H1 (cell line): ENCODE data around the gene MBNL2.

ENCODE experiments used
- CBX8 ChIP-seq: fragments of 300-800, 300-1000 bp; sonication (generic); IDR thresholded peaks from 2 replicates; pipeline ENCODE4 v1.7.1; 2016; ENCODE audit warnings: low read depth, low read length, borderline replicate concordance
- CREB1 ChIP-seq: IDR thresholded peaks from 2 replicates; pipeline ENCODE4 v1.6.1; 2012; ENCODE audit warnings: inconsistent platforms
- CTCF ChIP-seq, 3 experiments: IDR thresholded peaks; 1 replicate in 2 of 3; 2 replicates in 1 of 3; pipeline versions ENCODE4 v1.5.1 to v1.6.1; 2011; ENCODE audit warnings: low read length in 3 of 3, mild to moderate bottlenecking in 3 of 3, inconsistent platforms in 2 of 3, low read depth in 1 of 3, moderate library complexity in 1 of 3; ENCODE audit not compliant: insufficient read depth in 1 of 3; ENCODE audit errors: control extremely low read depth in 1 of 3
- EZH2 ChIP-seq: fragments of 200-600 bp; sonication (generic); IDR thresholded peaks from 2 replicates; pipeline ENCODE4 v1.7.1; 2012; ENCODE audit warnings: low read depth, mild to moderate bottlenecking, moderate library complexity, low read length, inconsistent platforms; ENCODE audit not compliant: severe bottlenecking
- MAFK ChIP-seq: IDR thresholded peaks from 2 replicates; pipeline ENCODE4 v1.6.1; 2012; ENCODE audit warnings: low read depth, mild to moderate bottlenecking, improper control_type of control experiment, low read length
- POLR2A ChIP-seq, 2 experiments: IDR thresholded peaks; 1 replicate in 1 of 2; 2 replicates in 1 of 2; pipeline ENCODE4 v1.6.1; 2011; ENCODE audit warnings: low read depth in 2 of 2, low read length in 2 of 2, mild to moderate bottlenecking in 2 of 2; ENCODE audit errors: control extremely low read depth in 1 of 2
- POLR2AphosphoS5 ChIP-seq: IDR thresholded peaks from 2 replicates; pipeline ENCODE4 v1.6.1; 2011; ENCODE audit warnings: low read depth, low read length
- RAD21 ChIP-seq, 2 experiments: IDR thresholded peaks in 1 of 2; conservative IDR thresholded peaks in 1 of 2; 2 replicates each; pipeline ENCODE4 v1.6.1; 2011; ENCODE audit warnings: low read depth in 2 of 2, low read length in 2 of 2, improper control_type of control experiment in 1 of 2, inconsistent platforms in 1 of 2, mild to moderate bottlenecking in 1 of 2, moderate library complexity in 1 of 2
- SIRT6 ChIP-seq: IDR thresholded peaks from one replicate; pipeline ENCODE4 v1.7.1; 2012; ENCODE audit warnings: low read length, inconsistent platforms
- YY1 ChIP-seq: IDR thresholded peaks from 2 replicates; pipeline ENCODE4 v1.6.1; 2011; ENCODE audit warnings: low read depth, mild to moderate bottlenecking, low read length
- ZNF274 ChIP-seq: IDR thresholded peaks from 2 replicates; pipeline ENCODE4 v1.7.0; 2012; ENCODE audit warnings: low read length, borderline replicate concordance; ENCODE audit errors: extremely low read depth
- TF ChIP-seq, protein P1 (sequence below): IDR thresholded peaks from 2 replicates; pipeline ENCODE4 v1.6.1; 2011; ENCODE audit warnings: low read depth, mild to moderate bottlenecking, low read length; ENCODE audit not compliant: insufficient read depth

DNA sequence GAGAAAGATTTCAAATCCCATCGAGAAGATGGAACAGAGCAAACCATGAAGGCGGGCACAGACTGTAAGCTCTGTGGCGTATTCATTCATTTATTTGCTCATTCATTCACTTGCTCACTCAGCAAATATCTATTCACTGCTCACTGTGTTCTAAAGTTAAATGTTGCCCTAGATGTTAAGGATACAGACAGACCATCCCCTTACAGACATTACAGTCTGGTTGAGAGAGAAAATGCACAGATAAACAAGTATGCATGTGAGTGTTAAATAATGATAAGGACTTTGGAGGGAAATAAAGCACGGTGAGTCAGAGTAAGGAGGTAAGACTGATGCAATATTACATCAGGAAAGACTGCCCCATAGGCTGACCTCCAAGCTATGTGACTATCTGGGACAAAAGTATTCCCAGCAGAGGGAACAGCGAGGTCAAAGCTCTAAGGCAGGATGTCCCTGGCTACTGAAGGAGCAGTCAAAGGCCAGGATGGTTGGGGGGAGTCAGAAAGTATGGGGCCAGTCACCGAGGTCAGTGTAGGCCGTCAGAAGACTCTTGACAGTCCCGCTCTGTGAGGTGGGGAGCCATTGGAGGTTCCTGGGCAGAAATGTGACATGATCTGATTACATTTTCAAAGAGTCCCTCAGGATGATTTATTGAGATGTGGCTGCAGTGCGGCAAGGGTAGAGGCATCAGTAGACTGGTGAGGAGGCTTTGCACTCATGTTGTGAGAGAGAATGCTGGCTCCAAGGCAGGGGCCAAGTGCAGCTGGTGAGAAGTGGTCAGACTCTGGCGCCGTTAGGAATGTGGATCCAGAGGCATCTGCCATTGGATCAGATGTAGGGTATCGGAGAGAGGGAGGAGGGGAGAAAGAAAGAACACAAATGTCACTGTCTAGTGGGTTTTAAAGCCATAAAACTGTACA is 37.9 kb downstream of the MBNL2 start:
- TF ChIP-seq CBX8 (no peak), POLR2A (IDR thresholded peaks at IDR 0.05; ENCODE audit: control extremely low read depth in 1 of 2, low read depth in 2 of 2, low read length in 2 of 2) (no peak), MAFK (no peak), CTCF (IDR thresholded peaks at IDR 0.05; ENCODE audit: control extremely low read depth in 1 of 3, insufficient read depth in 1 of 3, low read depth in 1 of 3, low read length in 3 of 3) (no peak), POLR2AphosphoS5 (no peak), EZH2 (no peak), YY1 (no peak), ZNF274 (no peak), CREB1 (no peak), SIRT6 (no peak), RAD21 (IDR thresholded peaks at IDR 0.05 in 1 of 2, conservative IDR thresholded peaks at IDR 0.05 in 1 of 2; ENCODE audit: low read depth in 2 of 2, low read length in 2 of 2) (no peak)
- TF ChIP-seq, protein P1, sequence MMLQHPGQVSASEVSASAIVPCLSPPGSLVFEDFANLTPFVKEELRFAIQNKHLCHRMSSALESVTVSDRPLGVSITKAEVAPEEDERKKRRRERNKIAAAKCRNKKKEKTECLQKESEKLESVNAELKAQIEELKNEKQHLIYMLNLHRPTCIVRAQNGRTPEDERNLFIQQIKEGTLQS = no peak
